Endothelial cell of umbilical vein (primary cell): Measurements from ENCODE around the gene MMP1. TPM values are rescaled to one million over a fixed set of nuclear protein-coding genes. Genes with fewer than 3 reads are reported as not detected.

Experiments
- BruUV-seq: library from RNA; stranded (reverse); fragments of 400-500 nt; replicated peaks from 2 replicates; lab custom pipeline; 2021; lab: Mats Ljungman, UMichigan
- CTCF ChIA-PET: fragments of 300-600, 350-600 bp; sonication (Branson Sonifier 250); formaldehyde crosslinking; loops from one replicate; lab custom pipeline; 2021; ENCODE audit warnings: antibody characterized with exemption, inconsistent platforms; lab: Charles Lee
- POLR2A ChIA-PET: fragments of 300-600, 350-600 bp; sonication (Branson Sonifier 250); formaldehyde crosslinking; loops from one replicate; lab custom pipeline; 2021; ENCODE audit warnings: antibody characterized with exemption, inconsistent platforms; lab: Charles Lee
- DNase-seq: peaks from one replicate; pipeline ENCODE4 v3.0.0-alpha.2; 2011; ENCODE audit warnings: low read depth, low spot score
- FAIRE-seq: peaks from 2 replicates; lab custom pipeline; 2011; peaks lifted over from hg19 to GRCh38; lab: Jason Lieb, UNC
- H2AFZ ChIP-seq: 2 replicates; pipeline ENCODE4 v1.6.0; 2012; ENCODE audit warnings: low read depth, low read length, control low read depth, inconsistent platforms
- H3K27ac ChIP-seq: 2 replicates; pipeline ENCODE4 v1.5.1; 2011; ENCODE audit warnings: low read depth, mild to moderate bottlenecking, control low read depth, low read length, moderate library complexity; ENCODE audit not compliant: insufficient read depth
- H3K27me3 ChIP-seq, 2 experiments: 2 replicates each; pipeline versions ENCODE4 v1.6.0 to v1.6.1; 2011; ENCODE audit warnings: low read length in 2 of 2, mixed read lengths in 1 of 2; ENCODE audit not compliant: control insufficient read depth in 2 of 2, insufficient read depth in 2 of 2
- H3K36me3 ChIP-seq, 2 experiments: 2 replicates in 1 of 2; 3 replicates in 1 of 2; pipeline ENCODE4 v1.5.1; 2011; ENCODE audit warnings: low read length in 2 of 2, mild to moderate bottlenecking in 1 of 2, moderate library complexity in 1 of 2; ENCODE audit not compliant: control insufficient read depth in 2 of 2, insufficient read depth in 2 of 2; ENCODE audit errors: extremely low read depth in 1 of 2
- H3K4me1 ChIP-seq: 3 replicates; pipeline ENCODE4 v1.5.1; 2011; ENCODE audit warnings: mild to moderate bottlenecking, low read length; ENCODE audit not compliant: control insufficient read depth, insufficient read depth; ENCODE audit errors: extremely low read depth
- H3K4me2 ChIP-seq: 2 replicates; pipeline ENCODE4 v1.6.1; 2011; ENCODE audit warnings: low read length, control low read depth, mixed read lengths; ENCODE audit not compliant: insufficient read depth
- H3K4me3 ChIP-seq, 3 experiments: fragments of 200-600 bp in 1 of 3; sonication (generic), shearing (Covaris generic) in 1 of 3; replicated peaks in 1 of 3; 2 replicates each; pipeline ENCODE4 v1.5.1; 2011 to 2016; ENCODE audit warnings: control low read depth in 3 of 3, low read length in 3 of 3, mild to moderate bottlenecking in 2 of 3, inconsistent platforms in 1 of 3, low read depth in 1 of 3, moderate library complexity in 1 of 3; ENCODE audit not compliant: insufficient read depth in 1 of 3
- H3K79me2 ChIP-seq: 2 replicates; pipeline ENCODE4 v1.6.0; 2012; ENCODE audit warnings: low read length, inconsistent platforms; ENCODE audit not compliant: control insufficient read depth, insufficient read depth
- H3K9ac ChIP-seq: replicated peaks from 2 replicates; pipeline ENCODE3; 2011; ENCODE audit warnings: low read length, control low read depth; ENCODE audit not compliant: insufficient read depth; ENCODE audit errors: extremely low read depth
- H3K9me1 ChIP-seq: replicated peaks from 3 replicates; pipeline ENCODE4 v1.6.0; 2011; ENCODE audit warnings: mild to moderate bottlenecking, low read length; ENCODE audit not compliant: control insufficient read depth, insufficient read depth; ENCODE audit errors: extremely low read depth
- H3K9me3 ChIP-seq: replicated peaks from 2 replicates; pipeline ENCODE4 v1.5.1; 2012; ENCODE audit warnings: low read length, inconsistent platforms; ENCODE audit not compliant: control insufficient read depth, insufficient read depth
- H4K20me1 ChIP-seq: replicated peaks from 2 replicates; pipeline ENCODE3; 2011; ENCODE audit warnings: mild to moderate bottlenecking, low read length; ENCODE audit not compliant: control insufficient read depth, insufficient read depth; ENCODE audit errors: extremely low read depth
- CTCF ChIP-seq, 2 donors: IDR thresholded peaks; 1 replicate in 1 of 2; 2 replicates in 1 of 2; pipeline ENCODE4 v1.5.1; 2011; ENCODE audit warnings: low read length in 2 of 2, mild to moderate bottlenecking in 2 of 2, moderate library complexity in 2 of 2, control low read depth in 1 of 2, inconsistent platforms in 1 of 2, low read depth in 1 of 2; ENCODE audit not compliant: insufficient read depth in 1 of 2; ENCODE audit errors: extremely low read depth in 1 of 2
- EZH2 ChIP-seq: IDR thresholded peaks from 2 replicates; pipeline ENCODE4 v1.6.1; 2012; ENCODE audit warnings: borderline replicate concordance, low read depth, mild to moderate bottlenecking, moderate library complexity, low read length, inconsistent platforms; ENCODE audit not compliant: severe bottlenecking
- FOS ChIP-seq: IDR thresholded peaks from 2 replicates; pipeline ENCODE4 v1.6.1; 2011; ENCODE audit warnings: mild to moderate bottlenecking, low read length, moderate library complexity, borderline replicate concordance; ENCODE audit not compliant: insufficient read depth
- GATA2 ChIP-seq: IDR thresholded peaks from 2 replicates; pipeline ENCODE4 v1.7.0; 2011; ENCODE audit warnings: low read depth, mild to moderate bottlenecking, moderate library complexity, mixed read lengths, low read length; ENCODE audit not compliant: insufficient read length, insufficient read depth
- JUN ChIP-seq: IDR thresholded peaks from 2 replicates; pipeline ENCODE4 v1.6.1; 2011; ENCODE audit warnings: borderline replicate concordance, low read depth; ENCODE audit not compliant: insufficient read length, insufficient read depth
- MAX ChIP-seq: IDR thresholded peaks from 2 replicates; pipeline ENCODE4 v1.6.1; 2011; ENCODE audit not compliant: insufficient read depth, insufficient read length
- MYC ChIP-seq: IDR thresholded peaks from one replicate; pipeline ENCODE4 v1.6.1; 2011; ENCODE audit warnings: mild to moderate bottlenecking, low read depth, low read length
- POLR2A ChIP-seq: IDR thresholded peaks from 2 replicates; pipeline ENCODE4 v1.6.1; 2012; ENCODE audit warnings: low read depth, mild to moderate bottlenecking, control low read depth, low read length
- POLR2AphosphoS5 ChIP-seq: IDR thresholded peaks from 2 replicates; pipeline ENCODE4 v1.6.1; 2012; ENCODE audit warnings: low read depth, mild to moderate bottlenecking, control low read depth, low read length, moderate library complexity; ENCODE audit not compliant: insufficient read depth
- dilution Hi-C: fragments of 300-500 bp; cut with MboI; formaldehyde crosslinking; loops from one replicate; pipeline ENCODE4 v1.15.0; 2019; ENCODE audit warnings: low sequenced_read_pairs; ENCODE audit not compliant: extremely low pct_ligation_motif_present
- intact Hi-C: fragments of 100-400 bp; cut with micrococcal nuclease; formaldehyde crosslinking; loops from one replicate; pipeline ENCODE4 v1.10.0; 2022
- polyA plus RNA-seq, 4 experiments: library from polyadenylated mRNA; depleted of rRNA in 3 of 4; stranded (reverse) in 3 of 4; unstranded in 1 of 4; fragments of >200 nt; gene quantifications; 2 replicates each; pipeline versions ENCODE4 v1.2.1 to v1.2.3, GENCODE V29; 2011 to 2012; ENCODE audit warnings: missing spikeins in 1 of 4
- total RNA-seq: library from RNA; stranded (reverse); gene quantifications from 2 replicates; pipeline ENCODE4 v1.2.3, GENCODE V29; 2021

Gene MMP1
- total and polyA plus RNA-seq, 2 donors (not counting 3 experiments of a cell fraction or from before 2014, with no cell fraction given) = 1.4 to 1,694 TPM

GRCh38 chr11:102812188-102812587 lies 14.2 kb upstream of the MMP1 start:
- ChIA-PET CTCF (interaction anchor here (0.8 to 2.1 kb wide), 4 partner anchors 8 to 59 kb away, joined by 3 to 9 read pairs (median 4); no protein-coding TSS in a partner anchor), POLR2A (no interaction called here)
- Histone ChIP-seq H3K9me1 (no peaks in the 10 kb centered on the region), H3K27me3 (peaks cover 10 to 11% of the 10 kb centered on the region in 2 experiments), H3K4me2 (no peak overlapping the region), H3K79me2 (no peaks in the 10 kb centered on the region), H3K9ac (no peak overlapping the region), H4K20me1 (no peaks in the 10 kb centered on the region), H3K36me3 (no peaks in the 10 kb centered on the region), H3K9me3 (no peaks in the 10 kb centered on the region), H2AFZ (no peak overlapping the region), H3K4me3 (no peak overlapping the region), H3K27ac (no peak overlapping the region), H3K4me1 (no peaks in the 10 kb centered on the region)
- BruUV-seq = no TSS peak
- DNase-seq = no peak
- dilution Hi-C loops = no loop called here
- intact Hi-C loops = no loop called here
- FAIRE-seq = no peak
- TF ChIP-seq JUN (no peak), FOS (no peak), EZH2 (no peak), POLR2AphosphoS5 (no peak), MAX (no peak), CTCF (IDR thresholded peaks at IDR 0.05; ENCODE audit: extremely low read depth in 1 of 2, insufficient read depth in 1 of 2, low read depth in 1 of 2, low read length in 2 of 2) (no peak), MYC (no peak), POLR2A (no peak), GATA2 (no peak)
